DOHH2 (cell line): ENCODE data around the gene EIPR1.

Experiments
- H3F3A ChIP-seq: fragments of 200-600 bp; sonication (generic), shearing (Covaris generic); 2 replicates; pipeline ENCODE4 v1.6.0; 2016; ENCODE audit warnings: antibody characterized with exemption, mild to moderate bottlenecking; ENCODE audit not compliant: control insufficient read depth, insufficient read depth
- H3K27ac ChIP-seq: fragments of 200-600 bp; sonication (generic); 2 replicates; pipeline ENCODE4 v1.5.1; 2014; ENCODE audit warnings: low read depth, mild to moderate bottlenecking, low read length, moderate library complexity
- H3K27me3 ChIP-seq: fragments of 200-600 bp; sonication (generic); 2 replicates; pipeline ENCODE4 v1.6.1; 2014; ENCODE audit warnings: mild to moderate bottlenecking, low read length, mixed read lengths; ENCODE audit not compliant: control insufficient read depth
- H3K36me3 ChIP-seq: fragments of 200-600 bp; sonication (generic); 2 replicates; pipeline ENCODE4 v1.6.1; 2014; ENCODE audit warnings: mild to moderate bottlenecking, low read length, moderate library complexity, mixed read lengths; ENCODE audit not compliant: control insufficient read depth
- H3K4me1 ChIP-seq: fragments of 200-600 bp; sonication (generic); 2 replicates; pipeline ENCODE4 v1.6.1; 2014; ENCODE audit warnings: mild to moderate bottlenecking, low read length, mixed read lengths; ENCODE audit not compliant: control insufficient read depth
- H3K4me2 ChIP-seq: fragments of 200-600 bp; sonication (generic); 2 replicates; pipeline ENCODE4 v1.6.0; 2014; ENCODE audit warnings: mild to moderate bottlenecking, low read length, moderate library complexity
- H3K4me3 ChIP-seq: fragments of 200-600 bp; sonication (generic); 2 replicates; pipeline ENCODE4 v1.5.1; 2014; ENCODE audit warnings: mild to moderate bottlenecking, low read length, mixed read lengths
- H3K79me2 ChIP-seq: fragments of 200-600 bp; sonication (generic); 2 replicates; pipeline ENCODE4 v1.6.1; 2014; ENCODE audit warnings: mild to moderate bottlenecking, low read length, mixed read lengths; ENCODE audit not compliant: control insufficient read depth
- H3K9me2 ChIP-seq: fragments of 200-600 bp; sonication (generic); replicated peaks from 2 replicates; pipeline ENCODE4 v1.6.1; 2014; ENCODE audit warnings: mild to moderate bottlenecking, low read length, mixed read lengths; ENCODE audit not compliant: control insufficient read depth
- H3K9me3 ChIP-seq: fragments of 200-600 bp; sonication (generic); 2 replicates; pipeline ENCODE4 v1.6.1; 2014; ENCODE audit warnings: antibody characterized with exemption, low read length, mixed read lengths; ENCODE audit not compliant: control insufficient read depth, insufficient read depth
- H4K20me1 ChIP-seq: fragments of 200-600 bp; sonication (generic); 2 replicates; pipeline ENCODE4 v1.6.0; 2014; ENCODE audit warnings: low read depth, mild to moderate bottlenecking, antibody characterized with exemption, low read length, moderate library complexity; ENCODE audit not compliant: control insufficient read depth, insufficient read depth
- CTCF ChIP-seq: fragments of 200-600 bp; sonication (generic); IDR thresholded peaks from one replicate; pipeline ENCODE4 v1.5.1; 2014; ENCODE audit warnings: antibody characterized with exemption, mild to moderate bottlenecking, low read depth, low read length; ENCODE audit not compliant: poor library complexity, severe bottlenecking
- EZH2phosphoT487 ChIP-seq: fragments of 200-600 bp; sonication (generic); IDR thresholded peaks from 2 replicates; pipeline ENCODE4 v1.6.1; 2017; ENCODE audit warnings: borderline replicate concordance, mild to moderate bottlenecking, antibody characterized with exemption, low read length, moderate library complexity, mixed read lengths

The EIPR1 gene

GRCh38 chr2:3319134-3319533 is 58.5 kb downstream of the EIPR1 start:
- no peaks in the 10 kb centered on the region for H3F3A ChIP-seq
- H3K27ac ChIP-seq: no peak overlapping the region
- H3K27me3 ChIP-seq: no peaks in the 10 kb centered on the region
- no peak overlapping the region for H3K4me2 ChIP-seq
- H3K4me3 ChIP-seq: no peak overlapping the region
- no peaks in the 10 kb centered on the region for H3K4me1 ChIP-seq
- H4K20me1 ChIP-seq: 0 out of 2 replicates have a peak, but pooled peaks cover 2% of the 10 kb centered on the region
- no peaks in the 10 kb centered on the region for H3K9me2 ChIP-seq
- no peaks in the 10 kb centered on the region for H3K9me3 ChIP-seq
- TF ChIP-seq CTCF: no peak
- TF ChIP-seq EZH2phosphoT487: no peak
- H3K36me3 ChIP-seq: peaks cover 16% of the 10 kb centered on the region
- peaks cover 14% of the 10 kb centered on the region for H3K79me2 ChIP-seq

- Histone ChIP-seq H3K27me3 (no peaks in the 10 kb centered on the region), H4K20me1 (0 out of 2 replicates have a peak, but pooled peaks cover 2% of the 10 kb centered on the region), H3K36me3 (peaks cover 16% of the 10 kb centered on the region), H3K79me2 (peaks cover 14% of the 10 kb centered on the region), H3K9me2 (no peaks in the 10 kb centered on the region), H3K4me3 (no peak overlapping the region), H3K4me1 (no peaks in the 10 kb centered on the region), H3K9me3 (no peaks in the 10 kb centered on the region), H3K4me2 (no peak overlapping the region), H3F3A (no peaks in the 10 kb centered on the region), H3K27ac (no peak overlapping the region)
- TF ChIP-seq CTCF (no peak), EZH2phosphoT487 (no peak)
Measured at GRCh38 chr2:3317871-3318590, 59.6 kb downstream of the EIPR1 start.

- Histone ChIP-seq H3F3A (no peaks in the 10 kb centered on the region), H3K9me3 (no peaks in the 10 kb centered on the region), H3K27ac (no peak overlapping the region), H4K20me1 (0 out of 2 replicates have a peak, but pooled peaks cover 2% of the 10 kb centered on the region), H3K27me3 (no peaks in the 10 kb centered on the region), H3K4me3 (no peak overlapping the region), H3K4me2 (no peak overlapping the region), H3K79me2 (peaks cover 14% of the 10 kb centered on the region), H3K36me3 (peaks cover 16% of the 10 kb centered on the region), H3K9me2 (no peaks in the 10 kb centered on the region), H3K4me1 (no peaks in the 10 kb centered on the region)
- TF ChIP-seq EZH2phosphoT487 (no peak), CTCF (no peak)
Measured at GRCh38 chr2:3317277-3317685, 60.3 kb downstream of the EIPR1 start.
